Suprapubic skin (tissue), 4 donors: ENCODE results near the gene CHFR.

Experiments used
- EP300 ChIP-seq: sonication (generic); formaldehyde crosslinking; IDR thresholded peaks from one replicate; pipeline ENCODE4 v1.6.1; 2017; ENCODE audit warnings: antibody characterized with exemption
- POLR2A ChIP-seq, 2 donors: fragments of 450-650 bp; IDR thresholded peaks; one replicate each; pipeline ENCODE4 v1.6.1; 2017; ENCODE audit warnings: antibody characterized with exemption in 2 of 2, mild to moderate bottlenecking in 2 of 2, moderate library complexity in 2 of 2
- POLR2AphosphoS5 ChIP-seq, 3 donors: sonication (generic); formaldehyde crosslinking; IDR thresholded peaks; one replicate each; pipeline ENCODE4 v1.6.1; 2017; ENCODE audit warnings: antibody characterized with exemption in 3 of 3
- TF ChIP-seq, protein P1 (sequence below), 2 donors: fragments of 200-600 bp in 1 of 2; fragments of 450-650 bp in 1 of 2; sonication (generic) in 1 of 2; IDR thresholded peaks; one replicate each; pipeline ENCODE4 v1.5.1; 2016 to 2019; ENCODE audit warnings: antibody characterized with exemption in 2 of 2, mild to moderate bottlenecking in 1 of 2, moderate library complexity in 1 of 2

DNA sequence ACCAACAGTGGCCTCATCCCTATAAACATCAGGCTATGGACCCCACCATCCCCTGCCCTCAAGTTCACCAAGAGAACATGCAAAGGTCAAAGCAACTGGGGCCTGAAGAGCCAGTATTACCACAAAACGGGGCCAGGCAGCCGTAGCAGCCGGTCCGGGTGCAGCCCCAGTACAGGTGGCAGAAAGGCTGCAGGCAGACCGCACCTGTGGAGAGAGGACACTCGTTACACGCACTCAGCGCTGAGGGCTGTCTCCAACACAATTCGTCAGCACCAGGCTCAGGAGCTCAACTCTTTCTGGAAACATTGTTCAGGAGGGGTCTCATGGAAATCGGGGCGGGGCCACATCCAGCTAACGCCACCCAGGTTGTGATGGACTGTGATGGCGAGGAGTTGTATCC, 38.9 kb downstream of the CHFR start:
- TF ChIP-seq, protein P1, sequence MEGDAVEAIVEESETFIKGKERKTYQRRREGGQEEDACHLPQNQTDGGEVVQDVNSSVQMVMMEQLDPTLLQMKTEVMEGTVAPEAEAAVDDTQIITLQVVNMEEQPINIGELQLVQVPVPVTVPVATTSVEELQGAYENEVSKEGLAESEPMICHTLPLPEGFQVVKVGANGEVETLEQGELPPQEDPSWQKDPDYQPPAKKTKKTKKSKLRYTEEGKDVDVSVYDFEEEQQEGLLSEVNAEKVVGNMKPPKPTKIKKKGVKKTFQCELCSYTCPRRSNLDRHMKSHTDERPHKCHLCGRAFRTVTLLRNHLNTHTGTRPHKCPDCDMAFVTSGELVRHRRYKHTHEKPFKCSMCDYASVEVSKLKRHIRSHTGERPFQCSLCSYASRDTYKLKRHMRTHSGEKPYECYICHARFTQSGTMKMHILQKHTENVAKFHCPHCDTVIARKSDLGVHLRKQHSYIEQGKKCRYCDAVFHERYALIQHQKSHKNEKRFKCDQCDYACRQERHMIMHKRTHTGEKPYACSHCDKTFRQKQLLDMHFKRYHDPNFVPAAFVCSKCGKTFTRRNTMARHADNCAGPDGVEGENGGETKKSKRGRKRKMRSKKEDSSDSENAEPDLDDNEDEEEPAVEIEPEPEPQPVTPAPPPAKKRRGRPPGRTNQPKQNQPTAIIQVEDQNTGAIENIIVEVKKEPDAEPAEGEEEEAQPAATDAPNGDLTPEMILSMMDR (IDR thresholded peaks at IDR 0.05): no peak
- TF ChIP-seq POLR2A (IDR thresholded peaks at IDR 0.05) (no peak), EP300 (no peak), POLR2AphosphoS5 (IDR thresholded peaks at IDR 0.05) (no peak)
